ENCODE data around the gene MAPKAPK3.

DNA sequence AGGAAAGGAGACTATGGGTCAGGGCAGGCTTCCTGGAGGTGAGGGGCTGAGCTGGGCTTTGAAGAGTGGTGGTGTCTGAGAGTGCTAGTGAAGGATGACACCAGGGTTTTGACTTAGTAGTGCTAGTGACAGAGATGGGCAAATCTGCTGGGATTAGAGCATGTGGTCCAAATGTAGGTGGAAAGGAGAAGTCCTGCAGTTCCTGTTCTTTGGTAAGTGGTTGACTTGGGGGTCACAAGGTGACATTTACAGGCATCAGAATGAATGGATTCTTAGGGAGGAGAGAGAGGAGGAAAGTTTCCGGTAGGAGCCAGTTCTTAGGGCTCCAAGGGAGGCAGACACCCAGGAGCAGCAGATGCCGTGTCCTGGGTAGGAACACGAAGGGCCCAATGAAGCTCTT is 57.0 kb downstream of the MAPKAPK3 start:
- TF ChIP-seq, protein P1, sequence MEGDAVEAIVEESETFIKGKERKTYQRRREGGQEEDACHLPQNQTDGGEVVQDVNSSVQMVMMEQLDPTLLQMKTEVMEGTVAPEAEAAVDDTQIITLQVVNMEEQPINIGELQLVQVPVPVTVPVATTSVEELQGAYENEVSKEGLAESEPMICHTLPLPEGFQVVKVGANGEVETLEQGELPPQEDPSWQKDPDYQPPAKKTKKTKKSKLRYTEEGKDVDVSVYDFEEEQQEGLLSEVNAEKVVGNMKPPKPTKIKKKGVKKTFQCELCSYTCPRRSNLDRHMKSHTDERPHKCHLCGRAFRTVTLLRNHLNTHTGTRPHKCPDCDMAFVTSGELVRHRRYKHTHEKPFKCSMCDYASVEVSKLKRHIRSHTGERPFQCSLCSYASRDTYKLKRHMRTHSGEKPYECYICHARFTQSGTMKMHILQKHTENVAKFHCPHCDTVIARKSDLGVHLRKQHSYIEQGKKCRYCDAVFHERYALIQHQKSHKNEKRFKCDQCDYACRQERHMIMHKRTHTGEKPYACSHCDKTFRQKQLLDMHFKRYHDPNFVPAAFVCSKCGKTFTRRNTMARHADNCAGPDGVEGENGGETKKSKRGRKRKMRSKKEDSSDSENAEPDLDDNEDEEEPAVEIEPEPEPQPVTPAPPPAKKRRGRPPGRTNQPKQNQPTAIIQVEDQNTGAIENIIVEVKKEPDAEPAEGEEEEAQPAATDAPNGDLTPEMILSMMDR (IDR thresholded peaks at IDR 0.05): no peak
- TF ChIP-seq POLR2A (IDR thresholded peaks at IDR 0.05): no peak
